CD14-positive monocyte (primary cell): ENCODE measurements around the gene CNTN1. TPM values are rescaled to one million over a fixed set of nuclear protein-coding genes. Genes with fewer than 3 reads are reported as not detected.

Source experiments
- DNase-seq, 3 donors: peaks; one replicate each; pipeline ENCODE4 v3.0.0-alpha.2; 2011 to 2022
- H2AFZ ChIP-seq: 2 replicates; pipeline ENCODE4 v1.6.0; 2012; ENCODE audit warnings: mild to moderate bottlenecking, low read depth, low read length, inconsistent platforms; ENCODE audit not compliant: insufficient read depth, poor library complexity, severe bottlenecking
- H3K27ac ChIP-seq, 2 donors: 1 replicate in 1 of 2; 2 replicates in 1 of 2; pipeline ENCODE4 v1.5.1; 2012 to 2013; ENCODE audit warnings: low read length in 2 of 2, control low read depth in 1 of 2, inconsistent platforms in 1 of 2, low read depth in 1 of 2, mild to moderate bottlenecking in 1 of 2
- H3K27me3 ChIP-seq, 2 donors: one replicate each; pipeline versions ENCODE4 v1.6.0 to v1.6.1; 2011 to 2013; ENCODE audit warnings: low read length in 2 of 2; ENCODE audit not compliant: control insufficient read depth in 2 of 2, insufficient read depth in 2 of 2
- H3K36me3 ChIP-seq, 2 donors: replicated peaks in 1 of 2; 1 replicate in 1 of 2; 2 replicates in 1 of 2; pipeline versions ENCODE4 v1.5.1 to v1.6.1; 2012 to 2013; ENCODE audit warnings: low read length in 2 of 2, control low read depth in 1 of 2, inconsistent platforms in 1 of 2, mild to moderate bottlenecking in 1 of 2; ENCODE audit not compliant: insufficient read depth in 2 of 2, control insufficient read depth in 1 of 2
- H3K4me1 ChIP-seq, 2 donors: 1 replicate in 1 of 2; 2 replicates in 1 of 2; pipeline versions ENCODE4 v1.5.1 to v1.6.1; 2012 to 2013; ENCODE audit warnings: low read length in 2 of 2, control low read depth in 1 of 2, inconsistent platforms in 1 of 2, mild to moderate bottlenecking in 1 of 2, moderate library complexity in 1 of 2; ENCODE audit not compliant: insufficient read depth in 2 of 2, control insufficient read depth in 1 of 2
- H3K4me2 ChIP-seq: replicated peaks from 2 replicates; pipeline ENCODE3; 2012; ENCODE audit warnings: low read length, moderate library complexity, mild to moderate bottlenecking; ENCODE audit not compliant: poor library complexity, severe bottlenecking; ENCODE audit errors: extremely low read depth
- H3K4me3 ChIP-seq, 3 experiments: fragments of 200-600 bp in 1 of 3; sonication (generic) in 1 of 3; replicated peaks in 1 of 3; 1 replicate in 2 of 3; 2 replicates in 1 of 3; pipeline ENCODE4 v1.5.1; 2011 to 2013; ENCODE audit warnings: low read length in 3 of 3, mild to moderate bottlenecking in 3 of 3, control low read depth in 2 of 3, low read depth in 2 of 3, inconsistent platforms in 1 of 3, moderate library complexity in 1 of 3
- H3K79me2 ChIP-seq: 2 replicates; pipeline ENCODE4 v1.6.0; 2012; ENCODE audit warnings: mild to moderate bottlenecking, control low read depth, inconsistent platforms, low read length, moderate library complexity; ENCODE audit not compliant: insufficient read depth
- H3K9ac ChIP-seq: 2 replicates; pipeline ENCODE4 v1.6.0; 2017; ENCODE audit warnings: low read length, mild to moderate bottlenecking; ENCODE audit not compliant: insufficient read depth, poor library complexity, severe bottlenecking
- H3K9me3 ChIP-seq, 2 donors: replicated peaks in 1 of 2; 1 replicate in 1 of 2; 2 replicates in 1 of 2; pipeline versions ENCODE4 v1.5.1 to v1.6.1; 2012 to 2013; ENCODE audit warnings: low read length in 2 of 2, control low read depth in 1 of 2; ENCODE audit not compliant: control insufficient read depth in 1 of 2, insufficient read depth in 1 of 2
- H4K20me1 ChIP-seq: 2 replicates; pipeline ENCODE4 v1.6.0; 2012; ENCODE audit warnings: mild to moderate bottlenecking, low read length, control low read depth, moderate library complexity; ENCODE audit not compliant: insufficient read depth
- H3K27ac Mint-ChIP-seq, 7 donors: one replicate each; pipeline ENCODE4 v1.8.0; 2020; ENCODE audit warnings: mild to moderate bottlenecking in 7 of 7, mixed read lengths in 7 of 7, moderate library complexity in 6 of 7, inconsistent platforms in 2 of 7
- H3K27me3 Mint-ChIP-seq, 3 donors: one replicate each; pipeline ENCODE4 v1.8.0; 2021 to 2022; ENCODE audit warnings: low read depth in 3 of 3, mild to moderate bottlenecking in 3 of 3, mixed read lengths in 3 of 3, moderate library complexity in 3 of 3, inconsistent platforms in 1 of 3
- H3K36me3 Mint-ChIP-seq, 2 donors: one replicate each; pipeline ENCODE4 v1.8.0; 2020; ENCODE audit warnings: mixed read lengths in 2 of 2, inconsistent platforms in 1 of 2, mild to moderate bottlenecking in 1 of 2
- H3K4me1 Mint-ChIP-seq: one replicate; pipeline ENCODE4 v1.8.0; 2020; ENCODE audit warnings: mild to moderate bottlenecking, mixed read lengths
- H3K4me3 Mint-ChIP-seq, 2 donors: one replicate each; pipeline ENCODE4 v1.8.0; 2020; ENCODE audit warnings: mild to moderate bottlenecking in 2 of 2, mixed read lengths in 2 of 2, moderate library complexity in 1 of 2
- H3K9me3 Mint-ChIP-seq, 7 donors: one replicate each; pipeline ENCODE4 v1.8.0; 2020 to 2022; ENCODE audit warnings: mixed read lengths in 7 of 7, mild to moderate bottlenecking in 6 of 7, moderate library complexity in 6 of 7, inconsistent platforms in 2 of 7
- WGBS: methylation state at CpG from one replicate; pipeline ENCODE4 v1.1.5; 2013; ENCODE audit warnings: missing lambda C conversion rate; ENCODE audit not compliant: insufficient coverage; 5-methylcytosine and 5-hydroxymethylcytosine counted together
- intact Hi-C, 2 donors: fragments of 100-400 bp; cut with micrococcal nuclease; formaldehyde crosslinking; loops; one replicate each; pipeline versions ENCODE4 v1.15.0 to v1.15.1; 2023
- polyA plus RNA-seq, 3 donors: library from polyadenylated mRNA; depleted of rRNA in 1 of 3; unstranded in 2 of 3; stranded (reverse) in 1 of 3; fragments of 300-500 nt in 2 of 3; fragments of >200 nt in 1 of 3; fragmentation: Illumina TruSeq in 2 of 3; gene quantifications; 1 replicate in 2 of 3; 2 replicates in 1 of 3; pipeline ENCODE4 v1.2.3, GENCODE V29; 2012 to 2021
- TF ChIP-seq, protein P1 (sequence below): fragments of 200-600 bp; IDR thresholded peaks from one replicate; pipeline ENCODE4 v1.8.0; 2022; ENCODE audit warnings: antibody characterized with exemption, mild to moderate bottlenecking

CNTN1 gene
- polyA plus RNA-seq, 3 donors: not detected

DNA sequence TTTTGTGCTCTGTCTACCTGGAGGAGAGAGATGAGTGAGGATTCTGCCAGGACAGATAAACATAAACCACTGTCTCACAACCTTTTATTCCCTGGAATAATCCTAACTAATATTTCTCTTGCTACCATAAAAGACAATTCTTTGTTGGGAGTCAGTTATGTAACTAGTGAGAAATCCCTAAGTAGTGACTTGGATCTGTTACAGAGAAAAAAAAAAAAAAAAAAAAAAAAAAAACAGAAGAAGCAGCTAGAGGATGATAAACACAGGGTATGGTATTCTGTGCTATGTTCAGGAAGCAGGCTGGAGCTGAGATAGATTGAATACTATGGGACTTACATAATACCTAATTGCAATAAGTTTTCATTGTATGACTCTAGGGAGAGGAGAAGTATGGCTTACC lies 178.7 kb downstream of the CNTN1 start:
- Histone ChIP-seq H3K79me2 (no peaks in the 10 kb centered on the region), H3K4me1 (no peaks in the 10 kb centered on the region), H3K27me3 (no peaks in the 10 kb centered on the region), H3K27ac (no peak overlapping the region), H3K4me2 (no peak overlapping the region), H3K9ac (no peak overlapping the region), H3K4me3 (no peak overlapping the region), H3K36me3 (no peaks in the 10 kb centered on the region), H2AFZ (no peak overlapping the region), H4K20me1 (no peaks in the 10 kb centered on the region), H3K9me3 (no peaks in the 10 kb centered on the region)
- Mint-ChIP-seq H3K27ac (no peak overlapping the region), H3K4me1 (no peaks in the 10 kb centered on the region), H3K27me3 (peaks cover 0 to 2% (median 2%) of the 10 kb centered on the region in 3 donors), H3K36me3 (no peaks in the 10 kb centered on the region), H3K9me3 (peaks cover 0 to 12% (median 2%) of the 10 kb centered on the region in 7 donors), H3K4me3 (no peak overlapping the region)
- TF ChIP-seq, protein P1, sequence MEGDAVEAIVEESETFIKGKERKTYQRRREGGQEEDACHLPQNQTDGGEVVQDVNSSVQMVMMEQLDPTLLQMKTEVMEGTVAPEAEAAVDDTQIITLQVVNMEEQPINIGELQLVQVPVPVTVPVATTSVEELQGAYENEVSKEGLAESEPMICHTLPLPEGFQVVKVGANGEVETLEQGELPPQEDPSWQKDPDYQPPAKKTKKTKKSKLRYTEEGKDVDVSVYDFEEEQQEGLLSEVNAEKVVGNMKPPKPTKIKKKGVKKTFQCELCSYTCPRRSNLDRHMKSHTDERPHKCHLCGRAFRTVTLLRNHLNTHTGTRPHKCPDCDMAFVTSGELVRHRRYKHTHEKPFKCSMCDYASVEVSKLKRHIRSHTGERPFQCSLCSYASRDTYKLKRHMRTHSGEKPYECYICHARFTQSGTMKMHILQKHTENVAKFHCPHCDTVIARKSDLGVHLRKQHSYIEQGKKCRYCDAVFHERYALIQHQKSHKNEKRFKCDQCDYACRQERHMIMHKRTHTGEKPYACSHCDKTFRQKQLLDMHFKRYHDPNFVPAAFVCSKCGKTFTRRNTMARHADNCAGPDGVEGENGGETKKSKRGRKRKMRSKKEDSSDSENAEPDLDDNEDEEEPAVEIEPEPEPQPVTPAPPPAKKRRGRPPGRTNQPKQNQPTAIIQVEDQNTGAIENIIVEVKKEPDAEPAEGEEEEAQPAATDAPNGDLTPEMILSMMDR: no peak
- DNase-seq: no peak
- intact Hi-C loops: no loop called here

DNA sequence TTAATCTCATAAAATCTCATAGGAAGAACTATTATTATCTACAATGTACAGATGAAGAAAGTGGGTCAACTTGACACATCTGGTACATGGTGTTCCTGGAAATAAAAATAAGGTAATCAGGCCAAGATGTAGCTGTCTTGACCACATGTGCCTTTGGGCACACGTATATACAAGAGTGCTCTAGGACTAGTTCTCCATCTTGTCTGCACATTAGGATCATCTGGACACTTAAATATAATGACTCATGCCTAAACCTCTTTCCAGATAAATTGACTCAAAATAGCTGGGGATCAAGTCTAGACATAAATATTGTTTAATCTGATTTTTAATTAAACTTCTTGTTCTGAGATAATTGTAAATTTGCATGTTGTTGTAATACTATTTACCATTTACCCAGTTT lies 182.6 kb downstream of the CNTN1 start:
- no peak for DNase-seq
- no peak overlapping the region for H3K27ac ChIP-seq
- no peaks in the 10 kb centered on the region for H3K79me2 ChIP-seq
- H3K27me3 ChIP-seq: no peaks in the 10 kb centered on the region
- no peak overlapping the region for H3K9ac ChIP-seq
- no peaks in the 10 kb centered on the region for H4K20me1 ChIP-seq
- no peak overlapping the region for H3K4me3 ChIP-seq
- H3K36me3 Mint-ChIP-seq: no peaks in the 10 kb centered on the region
- TF ChIP-seq, protein P1: no peak
- no peaks in the 10 kb centered on the region for H3K4me1 ChIP-seq
- peaks cover 0 to 3% (median 0%) of the 10 kb centered on the region in 3 donors for H3K27me3 Mint-ChIP-seq
- H3K9me3 Mint-ChIP-seq: peaks cover 0 to 13% (median 2%) of the 10 kb centered on the region in 7 donors
- no peak overlapping the region for H3K4me3 Mint-ChIP-seq
- no peak overlapping the region for H3K27ac Mint-ChIP-seq
- H3K36me3 ChIP-seq: no peaks in the 10 kb centered on the region
- no CpG with 5 or more reads among the region's 1 CpG for WGBS
- intact Hi-C loops: no loop called here
- no peak overlapping the region for H3K4me2 ChIP-seq
- H3K9me3 ChIP-seq: no peaks in the 10 kb centered on the region
- H3K4me1 Mint-ChIP-seq: no peaks in the 10 kb centered on the region
- H2AFZ ChIP-seq: no peak overlapping the region
